ENCODE measurements around the gene ACO2.

DNA sequence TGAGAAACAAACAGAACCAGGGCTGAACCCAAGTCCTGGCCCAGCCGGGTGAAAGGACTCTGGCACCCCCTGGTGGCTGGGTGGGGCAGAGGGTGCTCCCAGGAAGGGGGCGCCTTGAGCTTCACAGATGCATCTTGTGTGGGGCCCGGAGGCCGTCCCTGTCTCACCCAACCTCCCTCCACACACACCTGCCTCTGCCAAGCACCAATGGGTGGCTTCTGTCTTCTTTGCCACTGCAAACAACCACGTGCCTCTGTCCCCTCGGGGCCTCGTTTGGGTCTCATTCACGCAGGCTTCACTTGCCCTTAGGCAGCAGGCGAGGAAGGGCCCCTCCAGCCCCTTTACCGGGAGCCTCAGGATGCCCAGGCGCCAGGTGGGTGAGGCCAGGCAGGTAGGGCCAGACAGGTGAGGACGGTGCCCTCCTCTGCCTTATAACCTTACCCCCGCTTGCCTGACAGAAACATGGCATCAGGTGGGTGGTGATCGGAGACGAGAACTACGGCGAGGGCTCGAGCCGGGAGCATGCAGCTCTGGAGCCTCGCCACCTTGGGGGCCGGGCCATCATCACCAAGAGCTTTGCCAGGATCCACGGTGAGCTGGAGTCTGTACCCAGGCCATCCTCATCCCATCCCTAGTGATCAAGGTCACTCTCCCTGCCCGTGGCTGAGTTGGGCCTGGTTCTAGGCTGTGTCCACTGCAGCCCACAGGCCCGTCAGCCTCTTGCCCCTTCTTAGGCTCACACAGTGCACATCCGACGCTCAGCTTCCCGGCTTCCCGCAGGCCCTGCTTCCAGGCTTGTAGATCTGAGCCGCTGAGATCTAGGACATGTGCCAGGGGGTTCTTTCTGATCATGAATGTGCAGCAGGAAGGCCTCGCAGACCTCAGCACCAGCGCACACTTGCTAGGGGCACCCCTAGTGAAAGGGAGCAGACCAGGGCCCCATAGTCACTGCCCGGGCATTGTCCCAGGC lies 58.2 kb downstream of the ACO2 start:
- TF ChIP-seq, protein P1, sequence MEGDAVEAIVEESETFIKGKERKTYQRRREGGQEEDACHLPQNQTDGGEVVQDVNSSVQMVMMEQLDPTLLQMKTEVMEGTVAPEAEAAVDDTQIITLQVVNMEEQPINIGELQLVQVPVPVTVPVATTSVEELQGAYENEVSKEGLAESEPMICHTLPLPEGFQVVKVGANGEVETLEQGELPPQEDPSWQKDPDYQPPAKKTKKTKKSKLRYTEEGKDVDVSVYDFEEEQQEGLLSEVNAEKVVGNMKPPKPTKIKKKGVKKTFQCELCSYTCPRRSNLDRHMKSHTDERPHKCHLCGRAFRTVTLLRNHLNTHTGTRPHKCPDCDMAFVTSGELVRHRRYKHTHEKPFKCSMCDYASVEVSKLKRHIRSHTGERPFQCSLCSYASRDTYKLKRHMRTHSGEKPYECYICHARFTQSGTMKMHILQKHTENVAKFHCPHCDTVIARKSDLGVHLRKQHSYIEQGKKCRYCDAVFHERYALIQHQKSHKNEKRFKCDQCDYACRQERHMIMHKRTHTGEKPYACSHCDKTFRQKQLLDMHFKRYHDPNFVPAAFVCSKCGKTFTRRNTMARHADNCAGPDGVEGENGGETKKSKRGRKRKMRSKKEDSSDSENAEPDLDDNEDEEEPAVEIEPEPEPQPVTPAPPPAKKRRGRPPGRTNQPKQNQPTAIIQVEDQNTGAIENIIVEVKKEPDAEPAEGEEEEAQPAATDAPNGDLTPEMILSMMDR (conservative IDR thresholded peaks at IDR 0.05; ENCODE audit: low read depth, low read length): peak; percentile 78
- TF ChIP-seq CEBPB (IDR thresholded peaks at IDR 0.05; ENCODE audit: low read depth, low read length) (no peak), RCOR1 (IDR thresholded peaks at IDR 0.05; ENCODE audit: insufficient replicate concordance, low read length) (no peak), MAFK (IDR thresholded peaks at IDR 0.05; ENCODE audit: low read depth, low read length) (no peak), SMC3 (IDR thresholded peaks at IDR 0.05; ENCODE audit: low read depth, low read length) (peak; percentile 56; the same call in 1 of the 2 replicates), CHD1 (IDR thresholded peaks at IDR 0.05; ENCODE audit: low read depth, low read length) (no peak), RAD21 (IDR thresholded peaks at IDR 0.05; ENCODE audit: low read length) (peak; percentile 67), POLR2A (IDR thresholded peaks at IDR 0.05; ENCODE audit: low read depth, low read length) (no peak)
- TF ChIP-seq, protein P2, sequence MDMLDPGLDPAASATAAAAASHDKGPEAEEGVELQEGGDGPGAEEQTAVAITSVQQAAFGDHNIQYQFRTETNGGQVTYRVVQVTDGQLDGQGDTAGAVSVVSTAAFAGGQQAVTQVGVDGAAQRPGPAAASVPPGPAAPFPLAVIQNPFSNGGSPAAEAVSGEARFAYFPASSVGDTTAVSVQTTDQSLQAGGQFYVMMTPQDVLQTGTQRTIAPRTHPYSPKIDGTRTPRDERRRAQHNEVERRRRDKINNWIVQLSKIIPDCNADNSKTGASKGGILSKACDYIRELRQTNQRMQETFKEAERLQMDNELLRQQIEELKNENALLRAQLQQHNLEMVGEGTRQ (IDR thresholded peaks at IDR 0.05; ENCODE audit: low read depth, low read length): no peak
